OCI-LY3 (cell line): ENCODE measurements around the gene PADI3.

Source experiments
- H2AFZ ChIP-seq: fragments of 200-600, 300-600 bp; shearing (Covaris generic); 2 replicates; pipeline ENCODE4 v1.6.0; 2014; ENCODE audit warnings: antibody characterized with exemption, low read depth, low read length
- H3K27ac ChIP-seq: fragments of 200-600, 300-600 bp; sonication (generic); 2 replicates; pipeline ENCODE4 v1.5.1; 2014; ENCODE audit warnings: mild to moderate bottlenecking, low read length, moderate library complexity, mixed read lengths
- H3K27me3 ChIP-seq: fragments of 200-600, 300-600 bp; sonication (generic); 2 replicates; pipeline ENCODE4 v1.6.1; 2014; ENCODE audit warnings: low read depth, low read length, mixed read lengths
- H3K36me3 ChIP-seq: fragments of 200-600, 300-600 bp; sonication (generic); replicated peaks from 2 replicates; pipeline ENCODE3; 2014; ENCODE audit warnings: low read depth, low read length, mixed read lengths
- H3K4me1 ChIP-seq: fragments of 300-600, 200-600 bp; sonication (generic); 2 replicates; pipeline ENCODE4 v1.6.1; 2014; ENCODE audit warnings: low read length, mixed read lengths
- H3K4me2 ChIP-seq: fragments of 200-600, 300-600 bp; sonication (generic); 2 replicates; pipeline ENCODE4 v1.6.1; 2014; ENCODE audit warnings: low read length, mixed read lengths
- H3K4me3 ChIP-seq: fragments of 300-600, 200-600 bp; sonication (generic); 2 replicates; pipeline ENCODE4 v1.5.1; 2014; ENCODE audit warnings: antibody characterized with exemption, mild to moderate bottlenecking, low read length, moderate library complexity
- H3K79me2 ChIP-seq: fragments of 300-600, 200-600 bp; shearing (Covaris generic); 2 replicates; pipeline ENCODE4 v1.6.1; 2014; ENCODE audit warnings: mild to moderate bottlenecking, low read length, mixed read lengths
- H3K9ac ChIP-seq: fragments of 300-600, 200-600 bp; shearing (Covaris generic); 2 replicates; pipeline ENCODE4 v1.6.0; 2014; ENCODE audit warnings: mild to moderate bottlenecking, low read length, moderate library complexity
- H3K9me3 ChIP-seq: fragments of 200-600, 300-600 bp; shearing (Covaris generic); 2 replicates; pipeline ENCODE4 v1.6.1; 2014; ENCODE audit warnings: low read length, mixed read lengths; ENCODE audit not compliant: insufficient read depth
- H4K20me1 ChIP-seq: fragments of 200-600, 300-600 bp; sonication (generic); 2 replicates; pipeline ENCODE4 v1.6.1; 2016; ENCODE audit warnings: low read length, mixed read lengths; ENCODE audit not compliant: insufficient read depth
- CTCF ChIP-seq: fragments of 200-600, 300-600 bp; sonication (generic); IDR thresholded peaks from 2 replicates; pipeline ENCODE4 v1.5.1; 2014; ENCODE audit warnings: antibody characterized with exemption, low read length, low read depth
- EZH2phosphoT487 ChIP-seq: fragments of 200-600 bp; shearing (Covaris generic); IDR thresholded peaks from 2 replicates; pipeline ENCODE4 v1.6.1; 2018; ENCODE audit warnings: antibody characterized with exemption, mixed run types, low read depth

Gene PADI3

GRCh38 chr1:17243274-17243673 lies 5.6 kb upstream of the PADI3 start:
- H3K27me3 ChIP-seq = no peaks in the 10 kb centered on the region
- H3K79me2 ChIP-seq = no peaks in the 10 kb centered on the region
- no peak overlapping the region for H3K9ac ChIP-seq
- H3K4me1 ChIP-seq = peaks cover 5% of the 10 kb centered on the region
- H3K4me3 ChIP-seq = no peak overlapping the region
- H2AFZ ChIP-seq = no peak overlapping the region
- no peak overlapping the region for H3K4me2 ChIP-seq
- H4K20me1 ChIP-seq = no peaks in the 10 kb centered on the region
- no peak overlapping the region for H3K27ac ChIP-seq
- H3K9me3 ChIP-seq = no peaks in the 10 kb centered on the region
- no peak for TF ChIP-seq EZH2phosphoT487
- TF ChIP-seq CTCF = no peak
- no peaks in the 10 kb centered on the region for H3K36me3 ChIP-seq

- H3K4me1 ChIP-seq = no peaks in the 10 kb centered on the region
- H3K4me2 ChIP-seq = no peak overlapping the region
- H4K20me1 ChIP-seq = no peaks in the 10 kb centered on the region
- H3K9ac ChIP-seq = no peak overlapping the region
- H3K27ac ChIP-seq = no peak overlapping the region
- TF ChIP-seq CTCF = no peak
- no peak for TF ChIP-seq EZH2phosphoT487
- H3K27me3 ChIP-seq = no peaks in the 10 kb centered on the region
- H2AFZ ChIP-seq = no peak overlapping the region
- H3K36me3 ChIP-seq = no peaks in the 10 kb centered on the region
- no peaks in the 10 kb centered on the region for H3K9me3 ChIP-seq
- H3K79me2 ChIP-seq = no peaks in the 10 kb centered on the region
- H3K4me3 ChIP-seq = no peak overlapping the region
Measured at GRCh38 chr1:17244821-17245740, 3.8 kb upstream of the PADI3 start.

- Histone ChIP-seq H3K4me3 (no peak overlapping the region), H3K9me3 (no peaks in the 10 kb centered on the region), H3K4me2 (no peak overlapping the region), H3K27me3 (no peaks in the 10 kb centered on the region), H4K20me1 (no peaks in the 10 kb centered on the region), H3K4me1 (no peaks in the 10 kb centered on the region), H3K36me3 (no peaks in the 10 kb centered on the region), H3K79me2 (no peaks in the 10 kb centered on the region), H3K9ac (no peak overlapping the region), H2AFZ (no peak overlapping the region), H3K27ac (no peak overlapping the region)
- TF ChIP-seq EZH2phosphoT487 = no peak
- no peak for TF ChIP-seq CTCF
Measured at GRCh38 chr1:17245816-17246325, 3.0 kb upstream of the PADI3 start.

- no peaks in the 10 kb centered on the region for H3K9me3 ChIP-seq
- H3K4me3 ChIP-seq = no peak overlapping the region
- no peaks in the 10 kb centered on the region for H4K20me1 ChIP-seq
- H3K27ac ChIP-seq = no peak overlapping the region
- no peaks in the 10 kb centered on the region for H3K79me2 ChIP-seq
- TF ChIP-seq EZH2phosphoT487 (no peak), CTCF (no peak)
- H3K4me1 ChIP-seq = no peaks in the 10 kb centered on the region
- no peak overlapping the region for H2AFZ ChIP-seq
- H3K4me2 ChIP-seq = no peak overlapping the region
- H3K9ac ChIP-seq = no peak overlapping the region
- H3K27me3 ChIP-seq = no peaks in the 10 kb centered on the region
- H3K36me3 ChIP-seq = no peaks in the 10 kb centered on the region
Measured at GRCh38 chr1:17246971-17247370, 1.9 kb upstream of the PADI3 start.
